ENCODE data around the gene ATP8B1.

ATP8B1 gene

GRCh38 chr18:57793302-57793986, 9.7 kb downstream of the ATP8B1 start:
- DNase-seq (ENCODE audit: low read depth), result no peak
- no peak overlapping the region for H3K4me3 ChIP-seq (ENCODE audit: low read depth, low read length)
- TF ChIP-seq CTCF (IDR thresholded peaks at IDR 0.05; ENCODE audit: low read depth, low read length, missing control alignments), result no peak

- no peak for DNase-seq (ENCODE audit: low read depth)
- TF ChIP-seq CTCF (IDR thresholded peaks at IDR 0.05; ENCODE audit: low read depth, low read length, missing control alignments), result no peak
- no peak overlapping the region for H3K4me3 ChIP-seq (ENCODE audit: low read depth, low read length)
Observed at GRCh38 chr18:57792631-57793301, 10.3 kb downstream of the ATP8B1 start.

- H3K4me3 ChIP-seq (ENCODE audit: low read depth, low read length), result no peak overlapping the region
- no peak for DNase-seq (ENCODE audit: low read depth)
- no peak for TF ChIP-seq CTCF (IDR thresholded peaks at IDR 0.05; ENCODE audit: low read depth, low read length, missing control alignments)
Observed at GRCh38 chr18:57791911-57792310, 11.2 kb downstream of the ATP8B1 start.

GRCh38 chr18:57791192-57791591, 11.9 kb downstream of the ATP8B1 start:
- DNase-seq (ENCODE audit: low read depth), result no peak
- no peak overlapping the region for H3K4me3 ChIP-seq (ENCODE audit: low read depth, low read length)
- no peak for TF ChIP-seq CTCF (IDR thresholded peaks at IDR 0.05; ENCODE audit: low read depth, low read length, missing control alignments)

GRCh38 chr18:57790316-57790715, 12.8 kb downstream of the ATP8B1 start:
- H3K4me3 ChIP-seq (ENCODE audit: low read depth, low read length), result no peak overlapping the region
- no peak for DNase-seq (ENCODE audit: low read depth)
- TF ChIP-seq CTCF (IDR thresholded peaks at IDR 0.05; ENCODE audit: low read depth, low read length, missing control alignments), result no peak

- no peak for TF ChIP-seq CTCF (IDR thresholded peaks at IDR 0.05; ENCODE audit: low read depth, low read length, missing control alignments)
- no peak for DNase-seq (ENCODE audit: low read depth)
- no peak overlapping the region for H3K4me3 ChIP-seq (ENCODE audit: low read depth, low read length)
Observed at GRCh38 chr18:57789759-57790158, 13.4 kb downstream of the ATP8B1 start.

- TF ChIP-seq CTCF (IDR thresholded peaks at IDR 0.05; ENCODE audit: low read depth, low read length, missing control alignments), result no peak
- DNase-seq (ENCODE audit: low read depth), result no peak
- no peak overlapping the region for H3K4me3 ChIP-seq (ENCODE audit: low read depth, low read length)
Observed at GRCh38 chr18:57789090-57789489, 14.0 kb downstream of the ATP8B1 start.

Measured in GM12864 (cell line).